Measurements from ENCODE around the gene CLEC1A. TPM values are rescaled to one million over a fixed set of nuclear protein-coding genes. Genes with fewer than 3 reads are reported as not detected.

CLEC1A gene
- total and polyA plus RNA-seq, 2 experiments from 2014 or later = 3.6 to 6.4 TPM

GRCh38 chr12:10132850-10133370, 34.1 kb upstream of the CLEC1A start:
- H3K4me1 ChIP-seq (ENCODE audit: insufficient read depth) = no peaks in the 10 kb centered on the region
- no peaks in the 10 kb centered on the region for H3K9me3 ChIP-seq (ENCODE audit: low read depth)
- H3K4me3 ChIP-seq = no peak overlapping the region
- no peaks in the 10 kb centered on the region for H3K9me2 ChIP-seq (replicated peaks; ENCODE audit: insufficient read depth)
- no peak overlapping the region for H3K27ac ChIP-seq
- H3K4me2 ChIP-seq = no peak overlapping the region
- no peaks in the 10 kb centered on the region for H3K36me3 ChIP-seq (replicated peaks; ENCODE audit: insufficient read depth, low read depth)
- 57% methylated on average over 6 of the region's 6 CpGs for WGBS (ENCODE audit: low lambda C conversion rate, missing lambda C conversion rate)
- no peaks in the 10 kb centered on the region for H4K20me1 ChIP-seq (ENCODE audit: insufficient read depth, poor library complexity, severe bottlenecking)
- DNase-seq (ENCODE audit: low spot score) = no peak
- peak overlapping the region; percentile 4 for H2AFZ ChIP-seq
- TF ChIP-seq EZH2phosphoT487 (IDR thresholded peaks at IDR 0.05; ENCODE audit: low read depth, severe bottlenecking, unreplicated experiment) (no peak), CTCF (IDR thresholded peaks at IDR 0.05; ENCODE audit: poor library complexity) (no peak), EZH2 (IDR thresholded peaks at IDR 0.05; ENCODE audit: borderline replicate concordance) (no peak)
- H3K79me2 ChIP-seq = no peaks in the 10 kb centered on the region
- H3K27me3 ChIP-seq = no peaks in the 10 kb centered on the region

- 74% methylated on average over 2 of the region's 2 CpGs for WGBS (ENCODE audit: low lambda C conversion rate, missing lambda C conversion rate)
- H2AFZ ChIP-seq = no peak overlapping the region
- no peaks in the 10 kb centered on the region for H3K9me2 ChIP-seq (replicated peaks; ENCODE audit: insufficient read depth)
- no peak for TF ChIP-seq EZH2 (IDR thresholded peaks at IDR 0.05; ENCODE audit: borderline replicate concordance)
- TF ChIP-seq CTCF (IDR thresholded peaks at IDR 0.05; ENCODE audit: poor library complexity) = no peak
- TF ChIP-seq EZH2phosphoT487 (IDR thresholded peaks at IDR 0.05; ENCODE audit: low read depth, severe bottlenecking, unreplicated experiment) = no peak
- no peak for DNase-seq (ENCODE audit: low spot score)
- H3K4me1 ChIP-seq (ENCODE audit: insufficient read depth) = no peaks in the 10 kb centered on the region
- H3K36me3 ChIP-seq (replicated peaks; ENCODE audit: insufficient read depth, low read depth) = no peaks in the 10 kb centered on the region
- no peaks in the 10 kb centered on the region for H3K9me3 ChIP-seq (ENCODE audit: low read depth)
- H3K27me3 ChIP-seq = no peaks in the 10 kb centered on the region
- no peaks in the 10 kb centered on the region for H3K79me2 ChIP-seq
- no peak overlapping the region for H3K4me2 ChIP-seq
- H3K27ac ChIP-seq = no peak overlapping the region
- H3K4me3 ChIP-seq = no peak overlapping the region
- no peaks in the 10 kb centered on the region for H4K20me1 ChIP-seq (ENCODE audit: insufficient read depth, poor library complexity, severe bottlenecking)
Measured at GRCh38 chr12:10131111-10131690, 32.4 kb upstream of the CLEC1A start.

- Histone ChIP-seq H3K4me1 (ENCODE audit: insufficient read depth) (no peaks in the 10 kb centered on the region), H3K9me2 (replicated peaks; ENCODE audit: insufficient read depth) (no peaks in the 10 kb centered on the region), H3K36me3 (replicated peaks; ENCODE audit: insufficient read depth, low read depth) (no peaks in the 10 kb centered on the region), H3K27ac (no peak within 1 kb of the TSS), H2AFZ (no peak within 1 kb of the TSS), H3K4me3 (no peak within 1 kb of the TSS), H3K79me2 (no peaks in the 10 kb centered on the region), H3K9me3 (ENCODE audit: low read depth) (no peaks in the 10 kb centered on the region), H3K27me3 (no peaks in the 10 kb centered on the region), H3K4me2 (no peak within 1 kb of the TSS), H4K20me1 (ENCODE audit: insufficient read depth, poor library complexity, severe bottlenecking) (no peaks in the 10 kb centered on the region)
- TF ChIP-seq EZH2 (IDR thresholded peaks at IDR 0.05; ENCODE audit: borderline replicate concordance) (no peak), EZH2phosphoT487 (IDR thresholded peaks at IDR 0.05; ENCODE audit: low read depth, severe bottlenecking, unreplicated experiment) (no peak), CTCF (IDR thresholded peaks at IDR 0.05; ENCODE audit: poor library complexity) (no peak)
- 61% methylated on average over 1 of the region's 1 CpG for WGBS (ENCODE audit: low lambda C conversion rate, missing lambda C conversion rate)
- no peak for DNase-seq (ENCODE audit: low spot score)
Measured at GRCh38 chr12:10130042-10130441, 31.3 kb upstream of the CLEC1A start, which contains the start of gene CLEC7A. Gene CLEC7A (minus strand): TSS chr12:10130199. CDS start chr12:10130082, 117 bp downstream.
